ENCODE measurements around the gene SNTB2.
A peak's percentile ranks its signal among the peaks of the same experiment; 100 is the strongest.

The SNTB2 gene

GRCh38 chr16:69338557-69339288 is 151.8 kb downstream of the SNTB2 start:
- DNase-seq (ENCODE audit: low read depth in 2 of 3, low spot score in 2 of 3): no peak

GRCh38 chr16:69339289-69340094 is 152.5 kb downstream of the SNTB2 start, which contains the start of the genes COG8 and NIP7:
Gene COG8, minus strand, starts transcription at chr16:69339564. Its CDS starts 12 bp downstream, at chr16:69339552.
Gene NIP7, plus strand, starts transcription at chr16:69339772. Its CDS starts 58 bp downstream, at chr16:69339830.
- DNase-seq (ENCODE audit: low read depth in 2 of 3, low spot score in 2 of 3): peak; percentile 78 to 89 (median 79)

- DNase-seq (ENCODE audit: low read depth in 2 of 3, low spot score in 2 of 3): no peak
Measured at GRCh38 chr16:69340095-69340644, 153.2 kb downstream of the SNTB2 start.

GRCh38 chr16:69344171-69344570 is 157.2 kb downstream of the SNTB2 start:
- no peak for DNase-seq (ENCODE audit: low read depth in 2 of 3, low spot score in 2 of 3)

GRCh38 chr16:69345923-69346322 is 159.0 kb downstream of the SNTB2 start:
- no peak for DNase-seq (ENCODE audit: low read depth in 2 of 3, low spot score in 2 of 3)

GRCh38 chr16:69346683-69347082 is 159.7 kb downstream of the SNTB2 start:
- no peak for DNase-seq (ENCODE audit: low read depth in 2 of 3, low spot score in 2 of 3)

GRCh38 chr16:69348222-69348621 is 161.3 kb downstream of the SNTB2 start:
- no peak for DNase-seq (ENCODE audit: low read depth in 2 of 3, low spot score in 2 of 3)

GRCh38 chr16:69349536-69349935 is 162.6 kb downstream of the SNTB2 start:
- DNase-seq (ENCODE audit: low read depth in 2 of 3, low spot score in 2 of 3): no peak

GRCh38 chr16:69350536-69351133 is 163.7 kb downstream of the SNTB2 start:
- no peak for DNase-seq (ENCODE audit: low read depth in 2 of 3, low spot score in 2 of 3)

- no peak for DNase-seq (ENCODE audit: low read depth in 2 of 3, low spot score in 2 of 3)
Measured at GRCh38 chr16:69351309-69352027, 164.5 kb downstream of the SNTB2 start, which contains the start of gene TMED6. Gene TMED6, minus strand, starts transcription at chr16:69351786. Its CDS starts 33 bp downstream, at chr16:69351753.

Data from activated CD8-positive, alpha-beta memory T cell treated with anti-CD3 and anti-CD28 coated beads for 48 hours (primary cell).